ENCODE results near the gene ZFYVE21.

GRCh38 chr14:103740991-103741689 is 25.5 kb downstream of the ZFYVE21 start:
- no peak for TF ChIP-seq CTCF (IDR thresholded peaks at IDR 0.05)
- TF ChIP-seq POLR2A (IDR thresholded peaks at IDR 0.05): no peak
- no peak for TF ChIP-seq EP300 (IDR thresholded peaks at IDR 0.05)
